Fibroblast of pulmonary artery (primary cell): ENCODE data around the gene RAPGEF2.

ENCODE experiments used
- DNase-seq: peaks from one replicate; pipeline ENCODE4 v3.0.0-alpha.2; 2010; ENCODE audit warnings: low read depth
- H3K4me3 ChIP-seq: replicated peaks from 2 replicates; pipeline ENCODE4 v1.5.1; 2011; ENCODE audit warnings: low read depth, mild to moderate bottlenecking, control low read depth, low read length, moderate library complexity
- CTCF ChIP-seq: IDR thresholded peaks from 2 replicates; pipeline ENCODE4 v1.5.1; 2011; ENCODE audit warnings: mild to moderate bottlenecking, control low read depth, low read length, inconsistent platforms; ENCODE audit errors: missing control alignments

RAPGEF2 gene

GRCh38 chr4:159101988-159102621, 774 bp upstream of the RAPGEF2 start:
- peak overlapping the region; percentile 67 for H3K4me3 ChIP-seq
- DNase-seq, result no peak

GRCh38 chr4:159103384-159103990, 608 bp downstream of the RAPGEF2 start:
- no peak for TF ChIP-seq CTCF
- peak overlapping the region; percentile 67 for H3K4me3 ChIP-seq
- peak; percentile 28 for DNase-seq

More at GRCh38 chr4:159101988-159102621, 774 bp upstream of the RAPGEF2 start:
- no peak for TF ChIP-seq CTCF

GRCh38 chr4:159104694-159105414, 2.0 kb downstream of the RAPGEF2 start:
- peak; percentile 40 for DNase-seq
- H3K4me3 ChIP-seq, result peak overlapping the region; percentile 67
- no peak for TF ChIP-seq CTCF

- peak overlapping the region; percentile 67 for H3K4me3 ChIP-seq
- DNase-seq, result peak; percentile 43
Measured at GRCh38 chr4:159105761-159106243, 2.9 kb downstream of the RAPGEF2 start.

GRCh38 chr4:159106636-159107035, 3.8 kb downstream of the RAPGEF2 start:
- no peak for TF ChIP-seq CTCF
- H3K4me3 ChIP-seq, result no peak overlapping the region
- DNase-seq, result no peak

More at GRCh38 chr4:159105761-159106243, 2.9 kb downstream of the RAPGEF2 start:
- TF ChIP-seq CTCF, result no peak

- DNase-seq, result no peak
- TF ChIP-seq CTCF, result no peak
- H3K4me3 ChIP-seq, result no peak overlapping the region
Measured at GRCh38 chr4:159107203-159107925, 4.5 kb downstream of the RAPGEF2 start.
